Measurements from ENCODE around the gene NKG7. TPM values are rescaled to one million over a fixed set of nuclear protein-coding genes. Genes with fewer than 3 reads are reported as not detected.
A peak's percentile ranks its signal among the peaks of the same experiment; 100 is the strongest.

NKG7 gene
- total RNA-seq, 2 experiments from 2014 or later = 263 TPM

- H3K27ac Mint-ChIP-seq = no peak overlapping the region
- POLR2A ChIA-PET = interaction anchor here (0.6 to 0.7 kb wide), 2 partner anchors 123 to 783 kb away, joined by 3 to 5 read pairs; no protein-coding TSS in a partner anchor
- no peak overlapping the region for H3K4me3 Mint-ChIP-seq
- H3K27me3 Mint-ChIP-seq = peaks cover 8% of the 10 kb centered on the region
- peaks cover 5% of the 10 kb centered on the region for H3K4me1 Mint-ChIP-seq
- DNase-seq = no peak
- peaks cover 1% of the 10 kb centered on the region for H3K36me3 Mint-ChIP-seq
- H3K9me3 Mint-ChIP-seq = peaks cover 2% of the 10 kb centered on the region
- no peak for ATAC-seq (ENCODE audit: low read depth)
Measured at GRCh38 chr19:51333836-51334460, 38.5 kb downstream of the NKG7 start.

- Mint-ChIP-seq H3K4me3 (no peak overlapping the region), H3K36me3 (peaks cover 1% of the 10 kb centered on the region), H3K9me3 (peaks cover 2% of the 10 kb centered on the region), H3K27me3 (peaks cover 23% of the 10 kb centered on the region), H3K27ac (no peak overlapping the region), H3K4me1 (peaks cover 5% of the 10 kb centered on the region)
- POLR2A ChIA-PET = no interaction called here
- ATAC-seq (ENCODE audit: low read depth) (no peak), DNase-seq (no peak)
Measured at GRCh38 chr19:51331716-51332115, 40.7 kb downstream of the NKG7 start.

DNA sequence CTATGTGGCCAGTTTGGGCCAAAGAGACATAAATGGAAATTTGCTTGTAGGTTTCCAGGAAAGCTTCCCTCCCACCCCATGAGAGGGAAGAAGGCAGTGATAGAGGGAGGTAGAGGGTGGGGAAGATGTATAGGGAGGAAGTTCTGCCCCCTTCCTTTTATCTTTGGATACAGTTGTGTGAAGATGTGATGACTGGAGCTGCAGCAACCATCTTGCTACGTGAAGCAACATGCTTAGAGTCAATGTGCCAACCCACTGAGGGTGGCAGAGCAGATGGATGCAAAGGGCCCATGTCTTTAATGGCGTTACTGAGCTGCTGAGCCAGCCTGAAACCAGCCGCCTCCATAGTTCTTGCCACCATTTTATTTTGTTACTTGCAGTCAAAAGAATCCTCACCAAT lies 41.3 kb downstream of the NKG7 start:
- H3K4me1 Mint-ChIP-seq = peaks cover 5% of the 10 kb centered on the region
- DNase-seq (no peak), ATAC-seq (ENCODE audit: low read depth) (no peak)
- POLR2A ChIA-PET = interaction anchor here (0.6 kb wide), 1 partner anchor 41 kb away, joined by 3 read pairs; no protein-coding TSS in a partner anchor
- peaks cover 2% of the 10 kb centered on the region for H3K9me3 Mint-ChIP-seq
- peaks cover 27% of the 10 kb centered on the region for H3K27me3 Mint-ChIP-seq
- no peak overlapping the region for H3K4me3 Mint-ChIP-seq
- H3K36me3 Mint-ChIP-seq = peaks cover 1% of the 10 kb centered on the region
- no peak overlapping the region for H3K27ac Mint-ChIP-seq

DNA sequence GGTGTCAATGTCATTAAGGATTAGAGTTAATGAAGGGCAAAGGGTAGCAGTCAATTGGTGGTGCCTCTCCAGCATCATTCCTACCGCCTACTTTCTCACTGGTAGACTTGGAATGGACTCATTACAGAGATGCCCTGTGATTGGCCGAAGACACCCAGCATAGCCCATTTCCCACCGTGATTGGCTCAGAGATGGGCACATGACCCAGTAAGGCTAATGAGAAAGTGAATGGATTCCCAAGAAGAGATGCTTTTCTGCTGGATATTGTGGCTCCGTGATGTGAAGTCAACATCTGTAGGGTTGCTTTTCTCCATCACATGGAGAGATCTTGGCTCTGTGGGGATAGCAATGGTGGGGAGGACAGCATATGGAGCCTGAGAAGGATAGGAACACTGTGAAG lies 42.1 kb downstream of the NKG7 start:
- peaks cover 11% of the 10 kb centered on the region for H3K4me1 Mint-ChIP-seq
- POLR2A ChIA-PET = interaction anchor here (0.6 kb wide), 1 partner anchor 41 kb away, joined by 3 read pairs; no protein-coding TSS in a partner anchor
- H3K27ac Mint-ChIP-seq = no peak overlapping the region
- peaks cover 31% of the 10 kb centered on the region for H3K27me3 Mint-ChIP-seq
- no peak for DNase-seq
- ATAC-seq (ENCODE audit: low read depth) = no peak
- peaks cover 1% of the 10 kb centered on the region for H3K36me3 Mint-ChIP-seq
- H3K4me3 Mint-ChIP-seq = no peak overlapping the region
- H3K9me3 Mint-ChIP-seq = peaks cover 2% of the 10 kb centered on the region

DNA sequence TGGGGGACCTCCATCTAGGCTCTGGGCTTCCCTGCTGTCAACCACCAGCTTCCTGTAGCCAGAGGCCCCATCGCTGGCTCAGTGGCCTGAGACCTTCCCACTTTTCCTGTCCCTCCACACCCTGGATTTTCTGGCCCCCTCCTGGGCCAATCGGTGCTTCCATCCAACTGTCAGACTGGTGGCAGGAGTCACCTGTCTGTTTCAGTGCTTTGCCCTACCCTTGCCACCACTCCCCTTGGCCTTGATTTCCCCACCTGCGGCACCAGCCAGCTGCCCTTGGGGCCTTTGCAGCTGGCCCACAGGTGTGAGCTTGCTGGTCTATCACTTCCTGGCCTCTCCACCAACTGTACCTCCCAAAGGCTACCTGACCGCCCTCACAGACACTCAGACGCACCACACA lies 43.0 kb downstream of the NKG7 start:
- POLR2A ChIA-PET = no interaction called here
- ATAC-seq (ENCODE audit: low read depth) (no peak), DNase-seq (no peak)
- Mint-ChIP-seq H3K9me3 (peaks cover 2% of the 10 kb centered on the region), H3K4me1 (peaks cover 13% of the 10 kb centered on the region), H3K27ac (no peak overlapping the region), H3K4me3 (no peak overlapping the region), H3K27me3 (peaks cover 33% of the 10 kb centered on the region), H3K36me3 (peaks cover 1% of the 10 kb centered on the region)

GRCh38 chr19:51327066-51328001 lies 45.1 kb downstream of the NKG7 start:
- Mint-ChIP-seq H3K27me3 (peaks cover 50% of the 10 kb centered on the region), H3K9me3 (peaks cover 2% of the 10 kb centered on the region), H3K27ac (no peak overlapping the region), H3K36me3 (peaks cover 1% of the 10 kb centered on the region), H3K4me3 (peak overlapping the region; percentile 76), H3K4me1 (peaks cover 13% of the 10 kb centered on the region)
- DNase-seq (peak; percentile 71), ATAC-seq (ENCODE audit: low read depth) (peak; percentile 73)
- POLR2A ChIA-PET = interaction anchor here (1.3 kb wide), 1 partner anchor 68 kb away, joined by 6 read pairs; no protein-coding TSS in a partner anchor

GRCh38 chr19:51326216-51327065 lies 46.0 kb downstream of the NKG7 start:
- Mint-ChIP-seq H3K36me3 (no peaks in the 10 kb centered on the region), H3K4me1 (peaks cover 11% of the 10 kb centered on the region), H3K27ac (no peak overlapping the region), H3K27me3 (peaks cover 50% of the 10 kb centered on the region), H3K4me3 (peak overlapping the region; percentile 5), H3K9me3 (peaks cover 2% of the 10 kb centered on the region)
- POLR2A ChIA-PET = no interaction called here
- DNase-seq (no peak), ATAC-seq (ENCODE audit: low read depth) (no peak)

DNA sequence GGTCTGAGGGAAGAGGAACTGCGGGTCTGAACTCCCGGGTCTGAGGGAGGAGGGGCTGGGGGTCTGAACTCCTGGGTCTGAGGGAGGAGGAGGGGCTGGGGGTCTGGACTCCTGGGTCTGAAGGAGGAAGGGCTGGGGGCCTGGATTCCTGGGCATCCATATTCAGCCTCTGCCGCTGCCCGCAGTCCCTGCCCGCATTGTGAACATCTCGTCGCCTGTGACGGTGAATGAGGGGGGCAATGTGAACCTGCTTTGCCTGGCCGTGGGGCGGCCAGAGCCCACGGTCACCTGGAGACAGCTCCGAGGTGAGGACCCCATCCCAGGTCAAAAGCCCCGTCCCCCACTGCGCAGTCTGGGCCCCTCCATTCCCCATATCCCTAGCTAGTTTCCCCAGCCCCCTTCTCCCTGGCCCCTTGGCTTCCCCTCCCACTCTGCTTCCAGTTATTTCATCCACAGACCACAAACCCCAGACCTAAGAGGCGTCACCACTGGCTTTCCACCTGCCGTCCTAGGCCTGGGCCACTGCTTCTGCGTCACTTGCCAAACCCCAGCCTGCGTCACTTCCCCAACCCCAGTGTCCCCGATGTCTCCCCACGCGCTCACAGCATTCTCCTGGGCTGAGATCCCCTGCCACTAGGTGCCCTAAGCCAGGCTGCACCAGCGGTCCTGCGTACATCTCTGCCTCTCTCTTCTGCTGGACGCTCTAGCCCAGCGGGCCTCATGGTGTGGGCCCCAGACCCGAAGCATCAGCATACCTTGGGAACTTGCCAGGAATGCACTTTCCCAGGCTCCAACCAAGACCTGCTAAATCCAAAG lies 47.1 kb downstream of the NKG7 start:
- POLR2A ChIA-PET = no interaction called here
- H3K9me3 Mint-ChIP-seq = no peaks in the 10 kb centered on the region
- H3K27ac Mint-ChIP-seq = no peak overlapping the region
- peaks cover 11% of the 10 kb centered on the region for H3K4me1 Mint-ChIP-seq
- ATAC-seq (ENCODE audit: low read depth) (no peak), DNase-seq (no peak)
- H3K27me3 Mint-ChIP-seq = peaks cover 50% of the 10 kb centered on the region
- H3K4me3 Mint-ChIP-seq = peak overlapping the region; percentile 2
- no peaks in the 10 kb centered on the region for H3K36me3 Mint-ChIP-seq

GRCh38 chr19:51324167-51324481 lies 48.3 kb downstream of the NKG7 start:
- no peak overlapping the region for H3K4me3 Mint-ChIP-seq
- ATAC-seq (ENCODE audit: low read depth) (no peak), DNase-seq (no peak)
- POLR2A ChIA-PET = no interaction called here
- H3K9me3 Mint-ChIP-seq = no peaks in the 10 kb centered on the region
- H3K4me1 Mint-ChIP-seq = peaks cover 11% of the 10 kb centered on the region
- H3K27ac Mint-ChIP-seq = no peak overlapping the region
- peaks cover 47% of the 10 kb centered on the region for H3K27me3 Mint-ChIP-seq
- H3K36me3 Mint-ChIP-seq = no peaks in the 10 kb centered on the region

- no peaks in the 10 kb centered on the region for H3K9me3 Mint-ChIP-seq
- peak overlapping the region; percentile 31 for H3K27ac Mint-ChIP-seq
- H3K4me3 Mint-ChIP-seq = no peak overlapping the region
- H3K27me3 Mint-ChIP-seq = peaks cover 45% of the 10 kb centered on the region
- H3K4me1 Mint-ChIP-seq = peaks cover 11% of the 10 kb centered on the region
- ATAC-seq (ENCODE audit: low read depth) = no peak
- POLR2A ChIA-PET = no interaction called here
- no peaks in the 10 kb centered on the region for H3K36me3 Mint-ChIP-seq
- no peak for DNase-seq
Measured at GRCh38 chr19:51323481-51324166, 48.8 kb downstream of the NKG7 start.

- Mint-ChIP-seq H3K27ac (no peak overlapping the region), H3K4me1 (peaks cover 8% of the 10 kb centered on the region)
Measured at GRCh38 chr19:51321799-51322198, 50.7 kb downstream of the NKG7 start.

More at GRCh38 chr19:51321799-51322198, 50.7 kb downstream of the NKG7 start:
- Mint-ChIP-seq H3K36me3 (no peaks in the 10 kb centered on the region), H3K27me3 (peaks cover 33% of the 10 kb centered on the region), H3K9me3 (no peaks in the 10 kb centered on the region), H3K4me3 (no peak overlapping the region)
- no peak for ATAC-seq (ENCODE audit: low read depth)
- POLR2A ChIA-PET = no interaction called here
- no peak for DNase-seq
